ENCODE results near the gene MRTFA. TPM values are rescaled to one million over a fixed set of nuclear protein-coding genes. Genes with fewer than 3 reads are reported as not detected.

Gene MRTFA
- total RNA-seq, result 10 to 100 TPM; 81.8 to 91.9 (median 83.5) TPM
- 50.7 TPM for total RNA-seq (2013)

DNA sequence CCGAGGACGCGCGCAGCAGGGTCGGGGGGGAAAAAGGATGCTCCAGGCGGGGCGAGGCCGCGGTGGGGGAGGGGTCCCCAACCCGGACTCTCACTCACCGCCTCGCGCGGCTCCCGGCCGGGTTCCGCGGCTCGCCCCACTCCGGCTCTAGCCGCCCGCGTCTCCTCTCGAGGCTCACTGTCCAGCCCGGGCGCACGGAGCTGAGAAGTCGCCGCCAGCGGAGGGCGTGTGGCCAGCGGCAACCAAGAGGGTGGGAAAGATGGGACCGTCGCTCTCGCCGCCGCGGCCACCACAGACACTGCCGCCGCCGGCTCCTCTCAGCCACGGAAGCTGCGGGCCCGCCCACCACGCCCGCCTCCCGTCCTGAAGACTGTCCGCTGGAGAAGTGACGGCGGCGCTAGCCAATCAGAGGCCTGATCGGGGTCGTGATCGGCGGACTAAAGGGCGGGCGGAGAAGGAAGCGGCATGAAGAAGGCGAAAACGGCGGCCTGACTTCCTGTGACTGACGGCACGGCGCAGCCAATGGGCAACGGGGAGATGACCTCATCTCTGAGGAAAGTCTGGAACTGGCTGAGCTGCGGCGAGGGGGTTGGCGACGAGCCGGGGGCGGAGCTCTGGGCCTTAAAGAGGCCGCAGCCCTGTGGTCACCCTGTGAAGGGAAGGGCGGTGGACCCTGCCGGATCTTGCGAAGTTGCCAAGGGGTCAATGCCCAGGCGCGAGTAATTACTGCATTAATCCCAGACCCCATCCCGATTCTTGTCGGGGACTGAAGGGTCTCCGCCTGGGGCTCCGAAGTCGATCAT lies at the start of gene MRTFA:
MRTFA (minus strand) TSS at position 340 of the 803 bp plus-strand sequence.
- Mint-ChIP-seq H3K27me3 (ENCODE audit: low read depth in 2 of 2) (no peaks in the 10 kb centered on the region), H3K27ac (peak within 1 kb of the TSS; percentile 97), H3K4me1 (peaks cover 38 to 44% of the 10 kb centered on the region in 2 donors), H3K36me3 (no peaks in the 10 kb centered on the region), H3K9me3 (no peaks in the 10 kb centered on the region), H3K4me3 (peak within 1 kb of the TSS; percentile 95)
- intact Hi-C loops (cut with micrococcal nuclease), result loop anchor here (2.0 to 5.0 kb wide), 3 partner anchors 104 to 456 kb away; partner anchors contain the start of genes EP300 and SLC25A17
- Histone ChIP-seq H3K36me3 (ENCODE audit: control insufficient read depth, insufficient read depth, low read length) (no peaks in the 10 kb centered on the region), H3K4me3 (ENCODE audit: low read length) (peak within 1 kb of the TSS; percentile 77), H3K9me3 (ENCODE audit: control insufficient read depth, insufficient read depth, low read length) (no peaks in the 10 kb centered on the region), H3K27me3 (ENCODE audit: control insufficient read depth, insufficient read depth, low read length) (no peaks in the 10 kb centered on the region), H3K4me1 (ENCODE audit: control insufficient read depth, insufficient read depth, low read length) (peaks cover 22% of the 10 kb centered on the region), H3K27ac (ENCODE audit: low read length) (peak within 1 kb of the TSS; percentile 79)
- TF ChIP-seq, protein P1, sequence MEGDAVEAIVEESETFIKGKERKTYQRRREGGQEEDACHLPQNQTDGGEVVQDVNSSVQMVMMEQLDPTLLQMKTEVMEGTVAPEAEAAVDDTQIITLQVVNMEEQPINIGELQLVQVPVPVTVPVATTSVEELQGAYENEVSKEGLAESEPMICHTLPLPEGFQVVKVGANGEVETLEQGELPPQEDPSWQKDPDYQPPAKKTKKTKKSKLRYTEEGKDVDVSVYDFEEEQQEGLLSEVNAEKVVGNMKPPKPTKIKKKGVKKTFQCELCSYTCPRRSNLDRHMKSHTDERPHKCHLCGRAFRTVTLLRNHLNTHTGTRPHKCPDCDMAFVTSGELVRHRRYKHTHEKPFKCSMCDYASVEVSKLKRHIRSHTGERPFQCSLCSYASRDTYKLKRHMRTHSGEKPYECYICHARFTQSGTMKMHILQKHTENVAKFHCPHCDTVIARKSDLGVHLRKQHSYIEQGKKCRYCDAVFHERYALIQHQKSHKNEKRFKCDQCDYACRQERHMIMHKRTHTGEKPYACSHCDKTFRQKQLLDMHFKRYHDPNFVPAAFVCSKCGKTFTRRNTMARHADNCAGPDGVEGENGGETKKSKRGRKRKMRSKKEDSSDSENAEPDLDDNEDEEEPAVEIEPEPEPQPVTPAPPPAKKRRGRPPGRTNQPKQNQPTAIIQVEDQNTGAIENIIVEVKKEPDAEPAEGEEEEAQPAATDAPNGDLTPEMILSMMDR (IDR thresholded peaks at IDR 0.05), result no peak
- peak; percentile 99 for DNase-seq
- WGBS (ENCODE audit: insufficient coverage), result under 1% methylated on average over 82 of the region's 82 CpGs
- ATAC-seq, result peak; percentile 90 to 97 (median 92)

DNA sequence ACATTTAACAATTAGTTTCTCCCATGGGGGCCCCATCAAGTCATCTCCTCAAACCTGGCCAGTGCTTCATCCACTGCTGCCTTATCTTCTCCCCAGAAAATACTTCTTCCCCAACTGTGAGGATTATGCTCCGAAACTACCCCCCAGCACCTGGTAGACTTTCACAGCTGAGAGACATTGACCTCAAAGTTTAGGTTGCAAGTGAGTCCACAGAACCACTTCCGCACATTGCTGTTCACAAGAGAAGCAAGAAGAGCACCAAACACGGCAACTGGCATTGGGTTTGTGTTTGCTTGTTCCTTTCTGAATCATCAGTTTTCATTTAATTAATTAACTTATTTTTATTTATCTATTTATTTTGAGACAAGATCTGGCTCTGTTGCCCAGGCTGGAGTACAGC lies 48.9 kb upstream of the MRTFA start:
- Histone ChIP-seq H3K36me3 (ENCODE audit: control insufficient read depth, insufficient read depth, low read length) (no peaks in the 10 kb centered on the region), H3K4me1 (ENCODE audit: control insufficient read depth, insufficient read depth, low read length) (peaks cover 5% of the 10 kb centered on the region), H3K4me3 (ENCODE audit: low read length) (peak overlapping the region; percentile 7), H3K27me3 (ENCODE audit: control insufficient read depth, insufficient read depth, low read length) (no peaks in the 10 kb centered on the region), H3K9me3 (ENCODE audit: control insufficient read depth, insufficient read depth, low read length) (no peaks in the 10 kb centered on the region), H3K27ac (ENCODE audit: low read length) (no peak overlapping the region)
- Mint-ChIP-seq H3K27ac (no peak overlapping the region), H3K4me3 (peak overlapping the region; percentile 66), H3K9me3 (no peaks in the 10 kb centered on the region), H3K36me3 (no peaks in the 10 kb centered on the region), H3K4me1 (peaks cover 5 to 7% of the 10 kb centered on the region in 2 donors), H3K27me3 (ENCODE audit: low read depth in 2 of 2) (peaks cover 12 to 23% of the 10 kb centered on the region in 2 donors)
- DNase-seq (peak in 1 of 2 donors; percentile 48), ATAC-seq (no peak)
- TF ChIP-seq, protein P1 (IDR thresholded peaks at IDR 0.05), result no peak
- WGBS (ENCODE audit: insufficient coverage), result 95% methylated on average over 3 of the region's 3 CpGs
- intact Hi-C loops (cut with micrococcal nuclease), result no loop called here

DNA sequence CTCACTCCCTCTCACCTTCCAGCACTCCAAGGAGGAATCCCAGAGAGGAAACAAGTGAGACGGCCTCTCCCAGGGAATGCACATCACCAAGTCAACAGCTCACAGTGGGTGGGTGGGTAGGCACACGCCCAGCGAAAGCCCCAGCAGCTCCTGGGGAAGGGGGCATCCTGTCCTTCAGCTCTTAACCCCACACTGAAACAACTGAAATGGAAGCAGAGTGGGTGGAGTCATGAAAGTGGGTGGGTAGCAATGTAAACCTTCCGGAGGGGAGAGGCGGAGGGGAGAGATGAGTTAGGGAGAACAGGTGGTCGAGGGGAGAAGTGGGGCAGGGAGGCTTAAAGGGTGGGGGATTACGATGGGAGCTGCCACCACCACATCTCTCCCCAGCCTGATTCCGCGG lies 48.2 kb upstream of the MRTFA start:
- intact Hi-C loops (cut with micrococcal nuclease), result no loop called here
- peak overlapping the region; percentile 25 for H3K27ac ChIP-seq (ENCODE audit: low read length)
- peaks cover 5 to 7% of the 10 kb centered on the region in 2 donors for H3K4me1 Mint-ChIP-seq
- no peaks in the 10 kb centered on the region for H3K9me3 Mint-ChIP-seq
- WGBS (ENCODE audit: insufficient coverage), result 36% methylated on average over 6 of the region's 9 CpGs
- H3K36me3 Mint-ChIP-seq, result no peaks in the 10 kb centered on the region
- H3K4me3 ChIP-seq (ENCODE audit: low read length), result peak overlapping the region; percentile 7
- H3K4me1 ChIP-seq (ENCODE audit: control insufficient read depth, insufficient read depth, low read length), result peaks cover 5% of the 10 kb centered on the region
- H3K27me3 Mint-ChIP-seq (ENCODE audit: low read depth in 2 of 2), result peaks cover 15 to 28% of the 10 kb centered on the region in 2 donors
- TF ChIP-seq, protein P1 (IDR thresholded peaks at IDR 0.05), result no peak
- no peak overlapping the region for H3K4me3 Mint-ChIP-seq
- H3K9me3 ChIP-seq (ENCODE audit: control insufficient read depth, insufficient read depth, low read length), result no peaks in the 10 kb centered on the region
- no peak overlapping the region for H3K27ac Mint-ChIP-seq
- H3K36me3 ChIP-seq (ENCODE audit: control insufficient read depth, insufficient read depth, low read length), result no peaks in the 10 kb centered on the region
- peaks cover under 1% of the 10 kb centered on the region for H3K27me3 ChIP-seq (ENCODE audit: control insufficient read depth, insufficient read depth, low read length)
- ATAC-seq, result no peak
- peak in 1 of 2 donors; percentile 20 for DNase-seq
